Choroid plexus epithelial cell (primary cell): ENCODE measurements around the gene DHX35.

Experiments used
- DNase-seq: peaks from one replicate; pipeline ENCODE4 v3.0.0-alpha.2; 2010; ENCODE audit warnings: low read depth
- H3K4me3 ChIP-seq: 2 replicates; pipeline ENCODE4 v1.5.1; 2011; ENCODE audit warnings: low read depth, mild to moderate bottlenecking, control low read depth, low read length, moderate library complexity
- CTCF ChIP-seq: conservative IDR thresholded peaks from 2 replicates; pipeline ENCODE4 v1.5.1; 2011; ENCODE audit warnings: low read depth, mild to moderate bottlenecking, control low read depth, inconsistent platforms, low read length, moderate library complexity

Gene DHX35

GRCh38 chr20:39049148-39049547, 87.0 kb downstream of the DHX35 start:
- DNase-seq = no peak
- no peak for TF ChIP-seq CTCF
- H3K4me3 ChIP-seq = no peak overlapping the region

GRCh38 chr20:39049684-39050554, 87.8 kb downstream of the DHX35 start:
- peak; percentile 71 for TF ChIP-seq CTCF
- H3K4me3 ChIP-seq = peak overlapping the region; percentile 70
- DNase-seq = peak; percentile 66

GRCh38 chr20:39050555-39050902, 88.4 kb downstream of the DHX35 start:
- H3K4me3 ChIP-seq = peak overlapping the region; percentile 70
- no peak for DNase-seq
- TF ChIP-seq CTCF = no peak

GRCh38 chr20:39052676-39053075, 90.5 kb downstream of the DHX35 start:
- no peak for TF ChIP-seq CTCF
- DNase-seq = no peak
- no peak overlapping the region for H3K4me3 ChIP-seq

GRCh38 chr20:39057143-39057542, 95.0 kb downstream of the DHX35 start:
- H3K4me3 ChIP-seq = no peak overlapping the region
- no peak for DNase-seq
- no peak for TF ChIP-seq CTCF

- TF ChIP-seq CTCF = no peak
- DNase-seq = no peak
Observed at GRCh38 chr20:39057911-39058310, 95.8 kb downstream of the DHX35 start.

GRCh38 chr20:39059036-39059435, 96.9 kb downstream of the DHX35 start:
- TF ChIP-seq CTCF = no peak
- DNase-seq = no peak
- no peak overlapping the region for H3K4me3 ChIP-seq

More at GRCh38 chr20:39057911-39058310, 95.8 kb downstream of the DHX35 start:
- no peak overlapping the region for H3K4me3 ChIP-seq
